HL-60 (cell line): Measurements from ENCODE around the gene SLC6A11.

Experiments used
- POLR2AphosphoS5 ChIP-seq: IDR thresholded peaks from 2 replicates; pipeline ENCODE4 v1.6.1; 2012; ENCODE audit warnings: low read depth
- SPI1 ChIP-seq: IDR thresholded peaks from 2 replicates; pipeline ENCODE4 v1.6.1; 2012; ENCODE audit warnings: low read depth, mild to moderate bottlenecking, borderline replicate concordance
- TF ChIP-seq, protein P1 (sequence below): IDR thresholded peaks from one replicate; pipeline ENCODE4 v1.5.1; 2011; ENCODE audit warnings: low read length, control low read depth, inconsistent platforms; ENCODE audit not compliant: insufficient read depth
- TF ChIP-seq, protein P2 (sequence below): IDR thresholded peaks from 2 replicates; pipeline ENCODE4 v1.6.1; 2012; ENCODE audit warnings: low read depth; ENCODE audit not compliant: insufficient replicate concordance

DNA sequence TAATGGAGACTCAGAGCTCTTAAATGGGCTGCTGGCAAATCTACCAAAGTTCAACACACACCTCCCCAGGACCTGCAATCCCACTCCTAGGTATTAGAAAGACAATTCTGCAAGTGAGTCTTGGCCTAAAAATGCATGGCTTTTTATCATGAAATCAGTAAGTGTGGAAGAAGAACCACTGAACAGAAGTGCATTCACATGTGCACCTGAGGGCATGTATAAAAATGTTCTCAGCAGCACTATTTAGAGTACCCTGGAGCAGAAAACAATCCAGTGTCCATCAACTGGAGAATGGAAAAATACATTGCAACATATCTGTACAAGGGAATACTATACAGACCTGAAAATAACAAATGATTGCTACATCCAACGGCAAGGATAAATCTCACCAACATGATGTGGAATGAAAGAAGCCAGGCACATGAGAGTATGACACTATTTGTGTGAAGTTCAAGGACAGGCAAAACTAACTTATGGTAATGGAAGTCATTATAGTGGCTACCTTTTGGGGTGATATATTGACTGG lies 168.4 kb downstream of the SLC6A11 start:
- TF ChIP-seq, protein P1, sequence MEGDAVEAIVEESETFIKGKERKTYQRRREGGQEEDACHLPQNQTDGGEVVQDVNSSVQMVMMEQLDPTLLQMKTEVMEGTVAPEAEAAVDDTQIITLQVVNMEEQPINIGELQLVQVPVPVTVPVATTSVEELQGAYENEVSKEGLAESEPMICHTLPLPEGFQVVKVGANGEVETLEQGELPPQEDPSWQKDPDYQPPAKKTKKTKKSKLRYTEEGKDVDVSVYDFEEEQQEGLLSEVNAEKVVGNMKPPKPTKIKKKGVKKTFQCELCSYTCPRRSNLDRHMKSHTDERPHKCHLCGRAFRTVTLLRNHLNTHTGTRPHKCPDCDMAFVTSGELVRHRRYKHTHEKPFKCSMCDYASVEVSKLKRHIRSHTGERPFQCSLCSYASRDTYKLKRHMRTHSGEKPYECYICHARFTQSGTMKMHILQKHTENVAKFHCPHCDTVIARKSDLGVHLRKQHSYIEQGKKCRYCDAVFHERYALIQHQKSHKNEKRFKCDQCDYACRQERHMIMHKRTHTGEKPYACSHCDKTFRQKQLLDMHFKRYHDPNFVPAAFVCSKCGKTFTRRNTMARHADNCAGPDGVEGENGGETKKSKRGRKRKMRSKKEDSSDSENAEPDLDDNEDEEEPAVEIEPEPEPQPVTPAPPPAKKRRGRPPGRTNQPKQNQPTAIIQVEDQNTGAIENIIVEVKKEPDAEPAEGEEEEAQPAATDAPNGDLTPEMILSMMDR: no peak
- TF ChIP-seq, protein P2, sequence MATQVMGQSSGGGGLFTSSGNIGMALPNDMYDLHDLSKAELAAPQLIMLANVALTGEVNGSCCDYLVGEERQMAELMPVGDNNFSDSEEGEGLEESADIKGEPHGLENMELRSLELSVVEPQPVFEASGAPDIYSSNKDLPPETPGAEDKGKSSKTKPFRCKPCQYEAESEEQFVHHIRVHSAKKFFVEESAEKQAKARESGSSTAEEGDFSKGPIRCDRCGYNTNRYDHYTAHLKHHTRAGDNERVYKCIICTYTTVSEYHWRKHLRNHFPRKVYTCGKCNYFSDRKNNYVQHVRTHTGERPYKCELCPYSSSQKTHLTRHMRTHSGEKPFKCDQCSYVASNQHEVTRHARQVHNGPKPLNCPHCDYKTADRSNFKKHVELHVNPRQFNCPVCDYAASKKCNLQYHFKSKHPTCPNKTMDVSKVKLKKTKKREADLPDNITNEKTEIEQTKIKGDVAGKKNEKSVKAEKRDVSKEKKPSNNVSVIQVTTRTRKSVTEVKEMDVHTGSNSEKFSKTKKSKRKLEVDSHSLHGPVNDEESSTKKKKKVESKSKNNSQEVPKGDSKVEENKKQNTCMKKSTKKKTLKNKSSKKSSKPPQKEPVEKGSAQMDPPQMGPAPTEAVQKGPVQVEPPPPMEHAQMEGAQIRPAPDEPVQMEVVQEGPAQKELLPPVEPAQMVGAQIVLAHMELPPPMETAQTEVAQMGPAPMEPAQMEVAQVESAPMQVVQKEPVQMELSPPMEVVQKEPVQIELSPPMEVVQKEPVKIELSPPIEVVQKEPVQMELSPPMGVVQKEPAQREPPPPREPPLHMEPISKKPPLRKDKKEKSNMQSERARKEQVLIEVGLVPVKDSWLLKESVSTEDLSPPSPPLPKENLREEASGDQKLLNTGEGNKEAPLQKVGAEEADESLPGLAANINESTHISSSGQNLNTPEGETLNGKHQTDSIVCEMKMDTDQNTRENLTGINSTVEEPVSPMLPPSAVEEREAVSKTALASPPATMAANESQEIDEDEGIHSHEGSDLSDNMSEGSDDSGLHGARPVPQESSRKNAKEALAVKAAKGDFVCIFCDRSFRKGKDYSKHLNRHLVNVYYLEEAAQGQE: no peak
- TF ChIP-seq POLR2AphosphoS5 (no peak), SPI1 (no peak)
